ENCODE measurements around the gene CHMP2A.
"Not testable (repeated sequence)": the region's sequence is repeated elsewhere in the genome, so short reads cannot be mapped to it uniquely, and the experiment has no call there.

The CHMP2A gene

GRCh38 chr19:58554494-58555368 is at the start of gene CHMP2A:
CHMP2A (minus strand) TSS chr19:58555105; CDS start chr19:58554212, 893 bp downstream.
- DNase-seq (ENCODE audit: low read depth in 2 of 2), result peak; percentile 96

- DNase-seq (ENCODE audit: low read depth in 2 of 2), result no peak
Observed at GRCh38 chr19:58586133-58586765, 31.3 kb upstream of the CHMP2A start.

- DNase-seq (ENCODE audit: low read depth in 2 of 2), result no peak
Observed at GRCh38 chr19:58585442-58586132, 30.7 kb upstream of the CHMP2A start.

DNA sequence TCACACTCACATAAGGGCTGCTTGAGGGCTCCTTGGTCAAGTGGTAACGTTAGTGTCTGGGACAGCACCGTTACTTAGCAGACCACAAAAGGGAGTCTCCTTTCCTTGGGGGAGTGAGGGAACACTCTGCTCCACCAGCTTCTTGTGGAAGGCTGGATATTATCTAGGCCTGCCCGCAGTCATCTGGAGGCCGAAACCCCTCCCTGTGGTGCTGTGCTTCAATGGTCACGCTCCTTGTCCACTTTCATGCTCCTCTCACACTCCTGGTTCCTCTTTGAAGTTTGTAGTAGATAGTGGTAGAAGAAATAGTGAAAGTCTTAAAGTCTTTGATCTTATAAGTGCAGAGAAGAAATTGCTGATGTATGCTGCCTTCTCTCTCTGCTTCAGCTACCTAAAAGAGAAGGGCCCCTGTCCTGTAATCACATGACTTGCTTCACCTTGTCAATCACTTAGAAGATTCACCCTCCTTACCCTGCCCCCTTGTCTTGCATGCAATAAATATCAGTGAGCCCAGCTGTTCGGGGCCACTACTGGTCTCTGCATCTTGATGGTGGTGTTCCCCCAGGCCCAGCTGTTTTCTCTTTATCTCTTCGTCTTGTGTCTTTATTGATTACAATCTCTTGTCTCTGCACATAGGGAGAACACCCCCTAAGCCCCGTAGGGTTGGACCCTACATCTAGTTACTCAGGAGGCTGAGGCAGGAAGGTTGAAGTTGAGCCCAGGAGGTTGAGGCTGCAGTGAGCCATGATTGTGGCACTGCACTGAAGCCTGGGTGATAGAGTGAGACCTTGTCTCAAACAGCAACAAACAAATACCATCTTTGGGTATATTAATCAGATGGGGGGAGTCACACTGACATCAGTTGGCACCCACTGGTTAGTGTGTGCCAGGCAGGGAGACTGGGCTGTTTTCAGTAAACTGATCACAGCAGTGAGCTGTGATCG is 29.9 kb upstream of the CHMP2A start:
- no peak for DNase-seq (ENCODE audit: low read depth in 2 of 2)

GRCh38 chr19:58582985-58583384 is 28.1 kb upstream of the CHMP2A start:
- no peak for DNase-seq (ENCODE audit: low read depth in 2 of 2)

DNA sequence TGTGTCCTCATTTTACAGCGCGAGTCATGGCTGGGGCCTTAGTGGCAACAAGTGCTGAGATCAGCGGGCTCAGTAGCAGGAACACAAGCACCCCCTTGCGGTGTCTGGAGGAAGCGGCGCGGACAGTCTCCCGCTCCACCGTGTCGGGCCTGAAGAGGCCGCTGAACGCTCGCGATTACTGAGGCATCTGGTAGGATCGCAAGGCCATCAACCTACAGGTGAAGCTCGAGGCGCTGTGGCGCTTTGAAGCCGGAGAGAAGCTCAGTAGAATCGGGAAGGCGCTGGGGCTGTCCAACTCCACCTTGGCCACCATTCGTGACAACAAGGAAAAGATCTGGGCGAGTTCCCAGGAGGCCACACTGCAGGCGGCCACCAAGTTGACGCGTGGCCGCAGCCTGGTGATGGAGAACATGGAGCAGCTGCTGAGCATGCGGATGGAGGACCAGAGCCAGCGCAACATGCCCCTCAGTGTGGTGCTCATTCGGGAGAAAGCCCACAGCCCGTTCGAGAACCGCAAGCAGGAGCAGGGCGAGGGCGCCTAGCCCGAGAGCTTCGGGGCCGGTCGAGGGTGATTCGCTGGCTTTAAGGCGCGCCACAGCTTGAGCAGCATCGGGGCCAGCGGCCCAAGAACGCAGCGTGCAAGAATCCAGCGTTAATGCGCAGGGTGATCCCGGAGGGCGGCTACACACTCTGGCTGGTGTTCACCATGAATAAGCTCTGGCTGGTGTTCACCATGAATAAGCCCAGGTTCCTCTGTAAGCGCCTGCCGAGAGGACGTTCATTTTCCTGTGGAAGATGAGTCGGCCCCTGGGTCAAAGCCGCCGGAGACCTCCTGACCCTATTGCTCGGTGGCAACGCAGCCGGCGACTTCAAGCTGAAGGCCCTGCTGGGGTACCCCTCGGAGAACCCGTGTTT is 26.6 kb upstream of the CHMP2A start:
- DNase-seq (ENCODE audit: low read depth in 2 of 2), result peak; percentile 75 to 83

- no peak for DNase-seq (ENCODE audit: low read depth in 2 of 2)
Observed at GRCh38 chr19:58579473-58580142, 24.7 kb upstream of the CHMP2A start.

DNA sequence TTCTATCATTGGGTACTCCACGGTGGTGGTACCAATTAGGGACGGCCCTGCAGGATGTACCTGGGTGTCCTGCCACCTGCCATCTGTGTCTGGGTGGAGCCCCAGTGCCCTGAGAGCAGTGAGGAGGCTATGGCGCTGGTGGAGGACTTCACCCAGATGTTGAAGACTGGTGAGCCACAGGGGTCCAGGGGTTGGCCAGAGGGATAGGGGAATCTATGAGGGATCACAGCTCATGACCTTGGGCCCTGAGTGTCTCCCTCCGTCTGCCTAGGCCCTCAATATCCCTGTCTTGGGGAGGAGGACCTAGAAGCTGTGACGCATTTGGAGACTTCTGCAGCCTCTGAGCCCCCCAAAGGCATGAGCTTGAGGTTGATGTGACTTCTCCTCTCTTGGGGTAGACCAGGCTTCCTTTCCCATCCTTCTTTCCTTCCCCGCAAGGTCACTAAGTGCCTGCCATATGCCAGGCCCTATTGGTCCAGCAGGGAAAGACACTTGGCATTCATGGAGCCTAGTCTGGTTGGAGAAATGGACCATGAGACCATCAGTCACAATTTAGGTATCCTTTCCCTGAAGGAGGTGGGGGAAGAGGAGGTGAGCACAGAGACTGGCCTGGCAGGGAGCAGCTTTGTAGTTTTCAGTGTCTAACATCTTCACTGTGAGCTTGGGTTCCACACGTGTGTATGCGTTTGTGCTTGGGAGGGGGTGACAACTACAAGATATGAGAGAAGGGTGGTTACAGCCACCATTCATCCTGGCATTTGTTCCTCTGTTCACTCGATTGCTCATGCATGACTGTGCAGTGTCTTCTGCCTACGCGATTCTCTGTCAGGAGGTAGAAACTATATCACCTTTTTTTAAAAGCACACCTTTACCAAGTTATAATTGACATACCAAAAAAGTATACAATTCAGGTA is 23.4 kb upstream of the CHMP2A start:
- no peak for DNase-seq (ENCODE audit: low read depth in 2 of 2)

DNA sequence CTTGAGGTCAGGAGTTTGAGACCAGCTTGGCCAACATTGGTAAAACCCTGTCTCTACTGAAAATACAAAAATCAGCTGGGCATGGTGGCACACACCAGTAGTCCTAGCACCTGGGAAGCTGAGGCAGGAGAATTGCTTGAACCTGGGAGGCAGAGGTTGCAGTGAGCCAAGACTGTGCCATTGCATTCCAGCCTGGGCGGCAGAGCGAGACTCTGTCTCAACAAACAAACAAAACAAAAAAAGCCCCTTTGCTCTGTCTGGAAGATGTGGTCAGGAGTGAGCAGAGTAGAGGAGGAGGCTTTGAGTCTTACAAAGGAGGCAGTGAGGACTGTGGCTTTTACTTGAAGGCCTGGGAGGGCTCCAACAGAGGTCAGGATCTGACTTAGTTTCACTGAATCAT is 22.7 kb upstream of the CHMP2A start:
- not testable (repeated sequence) for DNase-seq (ENCODE audit: low read depth in 2 of 2)

GRCh38 chr19:58575183-58576041 is 20.5 kb upstream of the CHMP2A start:
- DNase-seq (ENCODE audit: low read depth in 2 of 2), result peak in 1 of 2 donors; percentile 58

- no peak for DNase-seq (ENCODE audit: low read depth in 2 of 2)
Observed at GRCh38 chr19:58573658-58574164, 18.8 kb upstream of the CHMP2A start.

DNA sequence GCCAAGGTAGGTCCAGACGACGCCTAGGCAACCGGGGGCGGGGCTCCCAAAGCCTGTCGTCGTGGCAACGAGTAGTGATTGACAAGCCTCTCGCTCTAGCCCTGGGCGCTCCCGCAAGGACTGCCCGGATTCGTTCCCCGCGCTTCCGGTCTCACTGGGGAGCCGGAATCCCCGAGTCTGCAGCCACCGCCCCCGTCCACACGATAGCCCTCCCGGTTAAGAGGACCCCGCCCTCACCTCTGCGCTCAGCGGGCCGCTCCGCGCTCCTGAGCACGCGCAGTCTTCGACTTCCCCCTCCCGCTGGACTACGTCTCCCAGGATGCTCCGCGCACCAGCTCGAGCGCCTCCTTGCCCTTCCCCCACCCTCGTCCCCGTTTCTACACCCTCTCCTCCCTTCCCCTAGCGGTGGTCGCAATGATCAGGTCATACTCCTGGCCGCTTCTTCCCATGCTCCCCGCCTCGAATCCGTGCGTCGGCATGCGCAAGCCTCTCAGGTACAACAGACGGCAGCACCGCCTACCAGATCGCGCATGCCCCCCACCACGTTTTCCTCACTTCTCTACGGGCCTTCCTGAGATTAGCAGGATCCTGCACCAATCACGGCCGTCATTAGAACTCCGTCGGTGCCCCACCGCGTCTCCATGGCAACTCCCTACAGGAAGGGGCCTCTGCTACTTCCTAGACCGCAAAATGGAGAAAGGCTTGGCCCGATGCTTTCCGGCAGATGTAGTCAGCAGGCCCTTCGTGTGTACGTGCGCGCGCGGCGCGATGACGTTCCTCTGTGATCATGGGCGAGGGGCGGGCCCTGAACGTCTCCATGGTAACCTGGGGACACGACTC is 18.1 kb upstream of the CHMP2A start, which contains the start of gene MZF1:
TSS of gene MZF1 (minus strand) at position 518 of the 840 bp plus-strand sequence. CDS start 1,946 bp downstream, outside the sequence.
- DNase-seq (ENCODE audit: low read depth in 2 of 2), result peak; percentile 98 to 100

DNA sequence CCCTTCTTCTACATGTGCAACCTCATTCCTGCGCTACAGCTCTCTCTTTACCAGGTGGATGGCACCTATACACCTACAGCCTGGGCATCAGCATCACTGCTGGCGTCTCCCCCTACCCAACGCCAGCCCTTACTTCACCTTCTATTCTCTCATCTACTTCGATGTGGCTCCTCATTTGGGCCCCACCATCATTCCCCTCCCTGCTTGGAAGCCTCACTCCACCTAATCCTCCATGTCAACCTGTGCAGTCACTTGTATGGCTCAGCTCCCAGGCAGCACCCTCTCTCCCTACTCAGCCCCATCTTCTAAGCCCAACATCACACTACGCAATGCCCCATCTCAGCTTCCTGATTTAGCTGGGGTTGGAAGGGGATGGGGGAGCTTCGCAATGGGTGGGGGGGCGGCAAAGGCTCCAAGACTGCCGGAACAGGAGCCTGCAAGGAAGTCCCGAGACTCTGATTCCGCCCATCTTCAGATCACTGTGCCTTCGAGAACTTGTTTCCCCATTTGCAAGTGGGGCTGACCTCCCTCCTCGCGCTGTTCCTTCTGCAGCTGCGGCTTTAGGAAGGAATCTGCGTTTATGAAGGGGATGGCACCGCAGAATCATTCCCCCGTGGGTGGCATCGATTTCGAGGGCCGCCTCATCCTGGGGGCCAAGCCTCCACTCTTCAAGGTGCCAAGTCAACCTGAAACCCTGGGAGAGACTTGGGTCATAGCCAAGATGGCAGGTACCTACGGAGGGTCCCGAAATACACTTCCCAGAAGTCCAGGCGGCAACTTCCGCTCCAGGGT is 17.3 kb upstream of the CHMP2A start:
- no peak for DNase-seq (ENCODE audit: low read depth in 2 of 2)

- no peak for DNase-seq (ENCODE audit: low read depth in 2 of 2)
Observed at GRCh38 chr19:58571575-58571947, 16.7 kb upstream of the CHMP2A start.

DNA sequence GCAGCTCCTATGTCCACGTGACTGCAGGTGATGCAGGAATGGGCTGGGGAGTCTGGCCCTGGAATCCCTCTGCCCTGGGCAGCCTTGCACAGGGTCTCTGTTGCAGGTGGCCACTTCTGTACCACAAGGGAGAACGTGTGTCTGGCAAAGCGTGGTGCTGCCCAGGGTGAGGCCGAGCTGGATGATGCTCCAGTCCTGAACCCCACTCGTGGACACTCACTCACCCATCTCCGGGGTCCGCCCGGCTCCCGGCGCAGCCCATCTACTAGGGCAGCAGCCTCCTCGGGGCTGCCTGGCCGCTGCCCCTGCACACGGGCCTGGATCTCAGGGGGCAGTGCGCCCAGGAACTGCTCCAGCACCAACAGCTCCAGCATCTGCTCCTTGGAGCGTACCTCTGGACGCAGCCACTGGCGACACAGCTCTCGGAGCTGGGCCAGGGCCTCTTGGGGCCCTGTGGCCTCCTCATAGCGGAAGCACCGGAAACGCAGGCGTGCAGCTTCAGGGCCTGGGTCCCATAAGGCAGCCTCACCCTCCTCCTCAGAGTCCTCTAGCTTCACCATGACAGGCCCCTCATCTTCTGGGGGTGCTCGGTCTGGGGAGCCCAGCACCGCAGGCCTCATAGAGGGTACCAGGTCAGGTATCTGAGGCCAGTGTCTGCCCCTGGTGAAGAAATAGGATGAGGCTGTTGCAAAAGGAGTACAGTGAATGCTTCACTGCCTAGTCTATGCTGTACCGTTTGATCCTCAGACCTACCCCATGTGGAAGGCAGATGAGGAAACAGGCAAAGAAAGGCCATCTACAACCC is 16.1 kb upstream of the CHMP2A start:
- DNase-seq (ENCODE audit: low read depth in 2 of 2), result no peak
